GM21737 (cell line): ENCODE measurements around the gene RYR2.
A peak's percentile ranks its signal among the peaks of the same experiment; 100 is the strongest.
"Not testable (repeated sequence)": the region's sequence is repeated elsewhere in the genome, so short reads cannot be mapped to it uniquely, and the experiment has no call there.

Experiments used
- ATAC-seq: cut with Tn5 transposase; IDR thresholded peaks from one replicate; pipeline ENCODE4 v1.9.1; 2021; ENCODE audit warnings: mild to moderate bottlenecking, moderate library complexity; ENCODE audit not compliant: unreplicated experiment

Gene RYR2

GRCh38 chr1:237527761-237528160 lies 485.8 kb downstream of the RYR2 start:
- no peak for ATAC-seq

GRCh38 chr1:237528545-237528944 lies 486.6 kb downstream of the RYR2 start:
- ATAC-seq, result no peak

GRCh38 chr1:237539055-237539454 lies 497.1 kb downstream of the RYR2 start:
- ATAC-seq, result no peak

GRCh38 chr1:237542525-237543418 lies 500.8 kb downstream of the RYR2 start:
- ATAC-seq, result no peak

GRCh38 chr1:237553078-237553477 lies 511.1 kb downstream of the RYR2 start:
- no peak for ATAC-seq

- ATAC-seq, result no peak
These were observed 514.9 kb downstream of the RYR2 start for GRCh38 chr1:237556911-237557310.

- peak; percentile 75 for ATAC-seq
These were observed 520.3 kb downstream of the RYR2 start for GRCh38 chr1:237562242-237562823.

- ATAC-seq, result no peak
These were observed 523.3 kb downstream of the RYR2 start for GRCh38 chr1:237565236-237565635.

GRCh38 chr1:237566581-237566980 lies 524.6 kb downstream of the RYR2 start:
- ATAC-seq, result no peak

- ATAC-seq, result no peak
These were observed 527.0 kb downstream of the RYR2 start for GRCh38 chr1:237568955-237569354.

GRCh38 chr1:237570530-237570929 lies 528.5 kb downstream of the RYR2 start:
- no peak for ATAC-seq

- no peak for ATAC-seq
These were observed 532.6 kb downstream of the RYR2 start for GRCh38 chr1:237574536-237574935.

GRCh38 chr1:237578540-237578939 lies 536.6 kb downstream of the RYR2 start:
- no peak for ATAC-seq

GRCh38 chr1:237580726-237581125 lies 538.7 kb downstream of the RYR2 start:
- no peak for ATAC-seq

GRCh38 chr1:237583270-237583669 lies 541.3 kb downstream of the RYR2 start:
- ATAC-seq, result no peak

- ATAC-seq, result no peak
These were observed 541.8 kb downstream of the RYR2 start for GRCh38 chr1:237583756-237584155.

- no peak for ATAC-seq
These were observed 548.4 kb downstream of the RYR2 start for GRCh38 chr1:237590386-237590785.

GRCh38 chr1:237591353-237591752 lies 549.4 kb downstream of the RYR2 start:
- ATAC-seq, result no peak

- not testable (repeated sequence) for ATAC-seq
These were observed 561.1 kb downstream of the RYR2 start for GRCh38 chr1:237603036-237603568.

GRCh38 chr1:237608433-237608832 lies 566.4 kb downstream of the RYR2 start:
- ATAC-seq, result no peak

GRCh38 chr1:237610157-237610556 lies 568.2 kb downstream of the RYR2 start:
- ATAC-seq, result no peak

- no peak for ATAC-seq
These were observed 572.0 kb downstream of the RYR2 start for GRCh38 chr1:237613984-237614383.
